Measurements from ENCODE around the gene GALNT6. TPM values are rescaled to one million over a fixed set of nuclear protein-coding genes. Genes with fewer than 3 reads are reported as not detected.
"Not testable (repeated sequence)": the region's sequence is repeated elsewhere in the genome, so short reads cannot be mapped to it uniquely, and the experiment has no call there.

GALNT6 gene
- total RNA-seq, 1 donor from 2014 or later = 0.77 TPM

GRCh38 chr12:51333536-51333935 lies 57.7 kb downstream of the GALNT6 start:
- no peak for ATAC-seq
- intact Hi-C loops (cut with micrococcal nuclease) = no loop called here
- DNase-seq = no peak

GRCh38 chr12:51330186-51330585 lies 61.0 kb downstream of the GALNT6 start:
- intact Hi-C loops (cut with micrococcal nuclease) = no loop called here
- DNase-seq (no peak), ATAC-seq (no peak)

- ATAC-seq = no peak
- intact Hi-C loops (cut with micrococcal nuclease) = no loop called here
- DNase-seq = no peak
Observed at GRCh38 chr12:51329742-51330141, 61.5 kb downstream of the GALNT6 start.

GRCh38 chr12:51328587-51328986 lies 62.6 kb downstream of the GALNT6 start:
- intact Hi-C loops (cut with micrococcal nuclease) = no loop called here
- ATAC-seq (no peak), DNase-seq (no peak)

- intact Hi-C loops (cut with micrococcal nuclease) = no loop called here
- ATAC-seq (peak; percentile 83), DNase-seq (no peak)
Observed at GRCh38 chr12:51326698-51327439, 64.3 kb downstream of the GALNT6 start.

- DNase-seq (no peak), ATAC-seq (no peak)
- intact Hi-C loops (cut with micrococcal nuclease) = no loop called here
Observed at GRCh38 chr12:51324953-51325352, 66.3 kb downstream of the GALNT6 start.

GRCh38 chr12:51323966-51324895 lies 67.0 kb downstream of the GALNT6 start, which contains the start of gene BIN2:
BIN2 (minus strand) TSS chr12:51324174; CDS start chr12:51324102, 72 bp downstream.
- intact Hi-C loops (cut with micrococcal nuclease) = no loop called here
- peak; percentile 71 for ATAC-seq
- peak; percentile 77 for DNase-seq

- intact Hi-C loops (cut with micrococcal nuclease) = no loop called here
- peak; percentile 12 for ATAC-seq
- DNase-seq = no peak
Observed at GRCh38 chr12:51323317-51323960, 67.8 kb downstream of the GALNT6 start.

- ATAC-seq (no peak), DNase-seq (no peak)
- intact Hi-C loops (cut with micrococcal nuclease) = no loop called here
Observed at GRCh38 chr12:51322452-51322851, 68.8 kb downstream of the GALNT6 start.

- DNase-seq = no peak
- no peak for ATAC-seq
- intact Hi-C loops (cut with micrococcal nuclease) = no loop called here
Observed at GRCh38 chr12:51321882-51322281, 69.3 kb downstream of the GALNT6 start.

- no peak for ATAC-seq
- intact Hi-C loops (cut with micrococcal nuclease) = no loop called here
- DNase-seq = no peak
Observed at GRCh38 chr12:51320695-51321320, 70.4 kb downstream of the GALNT6 start.

GRCh38 chr12:51320311-51320694 lies 70.9 kb downstream of the GALNT6 start:
- intact Hi-C loops (cut with micrococcal nuclease) = no loop called here
- ATAC-seq (no peak), DNase-seq (no peak)

- DNase-seq = no peak
- peak; percentile 34 for ATAC-seq
- intact Hi-C loops (cut with micrococcal nuclease) = no loop called here
Observed at GRCh38 chr12:51318846-51319599, 72.2 kb downstream of the GALNT6 start.

GRCh38 chr12:51318057-51318806 lies 73.0 kb downstream of the GALNT6 start:
- DNase-seq; ATAC-seq; intact Hi-C loops (cut with micrococcal nuclease): not testable (repeated sequence)

GRCh38 chr12:51311389-51311788 lies 79.8 kb downstream of the GALNT6 start:
- DNase-seq = no peak
- ATAC-seq = no peak
- intact Hi-C loops (cut with micrococcal nuclease) = no loop called here

GRCh38 chr12:51307655-51308593 lies 83.3 kb downstream of the GALNT6 start:
- DNase-seq (no peak), ATAC-seq (no peak)
- intact Hi-C loops (cut with micrococcal nuclease) = no loop called here

GRCh38 chr12:51306507-51306906 lies 84.7 kb downstream of the GALNT6 start:
- intact Hi-C loops (cut with micrococcal nuclease) = no loop called here
- ATAC-seq (no peak), DNase-seq (no peak)

Measured in left ventricle myocardium superior (tissue), 1 donor.